Spinal cord (tissue), 10 donors: ENCODE measurements around the gene CALY. TPM values are rescaled to one million over a fixed set of nuclear protein-coding genes. Genes with fewer than 3 reads are reported as not detected.

ENCODE experiments used
- DNase-seq, 6 donors: peaks; one replicate each; pipeline versions ENCODE4 v3.0.0 to v3.0.0-alpha.2; 2013 to 2015; ENCODE audit warnings: low spot score in 6 of 6, low read depth in 4 of 6
- H3K27ac ChIP-seq: one replicate; pipeline ENCODE4 v1.5.1; 2013; ENCODE audit warnings: low read depth, low read length, control low read depth
- H3K27me3 ChIP-seq: one replicate; pipeline ENCODE4 v1.6.1; 2013; ENCODE audit warnings: low read length; ENCODE audit not compliant: control insufficient read depth, insufficient read depth
- H3K36me3 ChIP-seq: one replicate; pipeline ENCODE4 v1.6.1; 2013; ENCODE audit warnings: low read length; ENCODE audit not compliant: control insufficient read depth, insufficient read depth
- H3K4me1 ChIP-seq: one replicate; pipeline ENCODE4 v1.6.1; 2013; ENCODE audit warnings: low read length; ENCODE audit not compliant: control insufficient read depth, insufficient read depth
- H3K4me3 ChIP-seq: one replicate; pipeline ENCODE4 v1.5.1; 2013; ENCODE audit warnings: low read depth, low read length, control low read depth
- H3K9me3 ChIP-seq: one replicate; pipeline ENCODE4 v1.6.1; 2013; ENCODE audit warnings: low read length; ENCODE audit not compliant: control insufficient read depth, insufficient read depth
- WGBS: methylation state at CpG from one replicate; pipeline ENCODE4 v1.1.5; 2013; ENCODE audit warnings: missing lambda C conversion rate; ENCODE audit not compliant: insufficient coverage; 5-methylcytosine and 5-hydroxymethylcytosine counted together
- polyA plus RNA-seq, 2 donors: library from polyadenylated mRNA; unstranded; fragments of 120-200 nt; gene quantifications; one replicate each; pipeline ENCODE4 v1.2.1, GENCODE V29; 2013; ENCODE audit not compliant: insufficient read length in 2 of 2
- total RNA-seq, 2 donors: library from RNA; depleted of rRNA in 1 of 2; stranded (reverse); fragments of 120-200 nt in 1 of 2; fragments of >200 nt in 1 of 2; gene quantifications; one replicate each; pipeline versions ENCODE4 v1.2.3 to v1.2.4, GENCODE V29; 2013 to 2014
- donor health status: healthy.

Gene CALY
- total and polyA plus RNA-seq, 4 donors, result 15.9 to 251 (median 127) TPM

GRCh38 chr10:133358925-133359310 is 22.2 kb upstream of the CALY start:
- H3K27ac ChIP-seq, result no peak overlapping the region
- H3K9me3 ChIP-seq, result no peaks in the 10 kb centered on the region
- WGBS, result 83% methylated on average over 9 of the region's 11 CpGs
- H3K4me3 ChIP-seq, result no peak overlapping the region
- peaks cover 27% of the 10 kb centered on the region for H3K4me1 ChIP-seq
- DNase-seq, result no peak
- H3K27me3 ChIP-seq, result peaks cover 2% of the 10 kb centered on the region
- H3K36me3 ChIP-seq, result peaks cover 48% of the 10 kb centered on the region

GRCh38 chr10:133358162-133358924 is 21.6 kb upstream of the CALY start:
- no peak overlapping the region for H3K27ac ChIP-seq
- peaks cover 27% of the 10 kb centered on the region for H3K4me1 ChIP-seq
- no peak for DNase-seq
- 76% methylated on average over 40 of the region's 41 CpGs for WGBS
- no peaks in the 10 kb centered on the region for H3K9me3 ChIP-seq
- H3K27me3 ChIP-seq, result peaks cover 2% of the 10 kb centered on the region
- H3K36me3 ChIP-seq, result peaks cover 44% of the 10 kb centered on the region
- no peak overlapping the region for H3K4me3 ChIP-seq

- Histone ChIP-seq H3K27me3 (peaks cover 2% of the 10 kb centered on the region), H3K27ac (no peak within 1 kb of the TSS), H3K36me3 (peaks cover 36% of the 10 kb centered on the region), H3K9me3 (no peaks in the 10 kb centered on the region), H3K4me3 (peak within 1 kb of the TSS; percentile 35), H3K4me1 (peaks cover 27% of the 10 kb centered on the region)
- WGBS, result under 1% methylated on average over 58 of the region's 83 CpGs
- DNase-seq, result peak in 2 of 6 donors; percentile 40 to 75
These were observed 20.8 kb upstream of the CALY start, which contains the start of gene FUOM for GRCh38 chr10:133357285-133358161. Gene FUOM (minus strand): TSS chr10:133358019. CDS start chr10:133358007, 12 bp downstream.

GRCh38 chr10:133356549-133357284 is 20.0 kb upstream of the CALY start:
- H3K36me3 ChIP-seq, result peaks cover 28% of the 10 kb centered on the region
- peaks cover 2% of the 10 kb centered on the region for H3K27me3 ChIP-seq
- 49% methylated on average over 27 of the region's 27 CpGs for WGBS
- DNase-seq, result no peak
- H3K4me3 ChIP-seq, result peak overlapping the region; percentile 35
- no peaks in the 10 kb centered on the region for H3K9me3 ChIP-seq
- peaks cover 27% of the 10 kb centered on the region for H3K4me1 ChIP-seq
- no peak overlapping the region for H3K27ac ChIP-seq

- H3K4me1 ChIP-seq, result peaks cover 27% of the 10 kb centered on the region
- no peak overlapping the region for H3K4me3 ChIP-seq
- H3K27ac ChIP-seq, result no peak overlapping the region
- 68% methylated on average over 2 of the region's 3 CpGs for WGBS
- DNase-seq, result no peak
- no peaks in the 10 kb centered on the region for H3K9me3 ChIP-seq
- peaks cover 25% of the 10 kb centered on the region for H3K36me3 ChIP-seq
- H3K27me3 ChIP-seq, result peaks cover 2% of the 10 kb centered on the region
These were observed 19.3 kb upstream of the CALY start for GRCh38 chr10:133355991-133356390.

- peaks cover 20% of the 10 kb centered on the region for H3K36me3 ChIP-seq
- H3K4me1 ChIP-seq, result peaks cover 27% of the 10 kb centered on the region
- peaks cover 2% of the 10 kb centered on the region for H3K27me3 ChIP-seq
- DNase-seq, result no peak
- H3K27ac ChIP-seq, result no peak overlapping the region
- WGBS, result 94% methylated on average over 5 of the region's 6 CpGs
- no peak overlapping the region for H3K4me3 ChIP-seq
- no peaks in the 10 kb centered on the region for H3K9me3 ChIP-seq
These were observed 18.6 kb upstream of the CALY start for GRCh38 chr10:133355266-133355665.

- Histone ChIP-seq H3K27me3 (peaks cover 2% of the 10 kb centered on the region), H3K4me3 (no peak overlapping the region), H3K27ac (no peak overlapping the region), H3K4me1 (peaks cover 27% of the 10 kb centered on the region), H3K36me3 (peaks cover 19% of the 10 kb centered on the region), H3K9me3 (no peaks in the 10 kb centered on the region)
- DNase-seq, result no peak
- WGBS, result 86% methylated on average over 12 of the region's 14 CpGs
These were observed 18.1 kb upstream of the CALY start for GRCh38 chr10:133354672-133355240.

- WGBS, result 82% methylated on average over 15 of the region's 16 CpGs
- DNase-seq, result no peak
These were observed 17.4 kb upstream of the CALY start for GRCh38 chr10:133353988-133354605.

More at GRCh38 chr10:133353988-133354605, 17.4 kb upstream of the CALY start:
- H3K9me3 ChIP-seq, result no peaks in the 10 kb centered on the region
- peaks cover 27% of the 10 kb centered on the region for H3K4me1 ChIP-seq
- H3K36me3 ChIP-seq, result peaks cover 19% of the 10 kb centered on the region
- H3K4me3 ChIP-seq, result no peak overlapping the region
- peaks cover 2% of the 10 kb centered on the region for H3K27me3 ChIP-seq
- H3K27ac ChIP-seq, result no peak overlapping the region
